ENCODE results near the gene CALML3.

DNA sequence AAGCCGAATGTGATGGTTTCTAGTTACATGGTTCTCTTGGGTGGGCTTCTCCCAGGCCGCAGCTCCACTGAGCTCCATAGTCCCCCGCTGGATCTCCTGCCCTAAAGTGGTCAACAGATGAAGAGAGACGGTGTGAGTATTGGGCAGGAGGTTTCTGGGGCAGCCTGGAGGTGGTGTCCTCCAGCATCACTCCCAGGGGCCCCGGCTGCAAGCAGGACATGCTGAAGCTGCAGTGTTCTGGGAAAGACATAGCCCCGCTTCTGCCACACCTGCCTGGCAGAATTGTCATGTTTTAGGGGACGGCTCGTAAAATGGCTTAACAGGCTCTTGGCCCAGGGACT lies 40.4 kb downstream of the CALML3 start:
- no peak for TF ChIP-seq CTCF (IDR thresholded peaks at IDR 0.05)
- TF ChIP-seq POLR2A (IDR thresholded peaks at IDR 0.05), result no peak
- no peak for TF ChIP-seq EP300 (IDR thresholded peaks at IDR 0.05)
